A549 treated with ZK216348 at 1 μM for 4 hours (cell line): ENCODE measurements around the gene ACTRT1. TPM values are rescaled to one million over a fixed set of nuclear protein-coding genes. Genes with fewer than 3 reads are reported as not detected.

ENCODE experiments used
- total RNA-seq: library from RNA; stranded (reverse); fragments of 200-300 nt; extraction: Qiagen RNA extraction; gene quantifications from 5 replicates; pipeline ENCODE4 v1.2.3, GENCODE V29; 2022; ENCODE audit warnings: low read depth

ACTRT1 gene
- not detected in 5 replicates for total RNA-seq

DNA sequence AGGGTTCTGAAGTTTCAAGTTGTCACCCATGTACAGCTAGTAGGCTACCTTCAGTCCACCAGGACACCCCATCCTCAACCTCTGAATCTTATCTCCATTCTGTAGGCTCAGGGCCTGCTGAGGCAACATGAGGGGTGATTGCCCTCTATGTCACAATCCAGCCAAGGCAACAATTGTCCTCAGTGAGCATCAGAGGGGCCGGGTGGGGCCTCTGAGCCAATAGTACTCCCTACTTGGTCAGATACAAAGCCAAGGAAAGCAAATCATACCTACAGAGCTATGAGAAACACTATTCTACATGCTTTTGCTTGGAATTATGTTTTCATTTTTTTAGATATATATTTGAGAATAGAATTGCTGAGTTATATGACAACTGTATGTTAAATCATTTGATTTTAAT, at the start of gene ACTRT1:
ACTRT1 (minus strand) TSS at position 101 of the 400 bp plus-strand sequence. CDS start 197 bp downstream, outside the sequence.

